Activated naive CD4-positive, alpha-beta T cell treated with anti-CD3 and anti-CD28 coated beads, Interleukin-2, amount 10 ng/mL, durations not matched to agents 7 days and 5 days (primary cell): ENCODE measurements around the gene SPATS2.
"Not testable (repeated sequence)": the region's sequence is repeated elsewhere in the genome, so short reads cannot be mapped to it uniquely, and the experiment has no call there.

Experiments
- CTCF ChIA-PET: fragments of 350-600 bp; sonication (Branson Sonifier 250); formaldehyde crosslinking; loops from one replicate; lab custom pipeline; 2021; ENCODE audit warnings: antibody characterized with exemption; lab: Charles Lee
- DNase-seq: peaks from one replicate; pipeline ENCODE4 v3.0.0-alpha.2; 2020
- H3K27ac Mint-ChIP-seq: one replicate; pipeline ENCODE4 v1.8.0; 2021; ENCODE audit warnings: mild to moderate bottlenecking, moderate library complexity, mixed read lengths
- H3K27me3 Mint-ChIP-seq: one replicate; pipeline ENCODE4 v1.8.0; 2021; ENCODE audit warnings: mild to moderate bottlenecking, mixed read lengths
- H3K36me3 Mint-ChIP-seq: one replicate; pipeline ENCODE4 v1.8.0; 2021; ENCODE audit warnings: mixed read lengths
- H3K4me1 Mint-ChIP-seq: one replicate; pipeline ENCODE4 v1.8.0; 2021; ENCODE audit warnings: mixed read lengths
- H3K4me3 Mint-ChIP-seq: one replicate; pipeline ENCODE4 v1.8.0; 2021; ENCODE audit warnings: mild to moderate bottlenecking, moderate library complexity, mixed read lengths
- H3K9me3 Mint-ChIP-seq: one replicate; pipeline ENCODE4 v1.8.0; 2021; ENCODE audit warnings: mixed read lengths

The SPATS2 gene

GRCh38 chr12:49414364-49414763 lies 47.1 kb downstream of the SPATS2 start:
- Mint-ChIP-seq H3K4me3 (no peak overlapping the region), H3K36me3 (no peaks in the 10 kb centered on the region), H3K27ac (no peak overlapping the region), H3K27me3 (no peaks in the 10 kb centered on the region), H3K9me3 (no peaks in the 10 kb centered on the region), H3K4me1 (no peaks in the 10 kb centered on the region)
- CTCF ChIA-PET, result no interaction called here
- no peak for DNase-seq

GRCh38 chr12:49415521-49415970 lies 48.3 kb downstream of the SPATS2 start:
- Mint-ChIP-seq H3K27me3 (no peaks in the 10 kb centered on the region), H3K9me3 (no peaks in the 10 kb centered on the region), H3K4me3 (no peak overlapping the region), H3K4me1 (no peaks in the 10 kb centered on the region), H3K27ac (no peak overlapping the region), H3K36me3 (no peaks in the 10 kb centered on the region)
- no peak for DNase-seq
- CTCF ChIA-PET, result no interaction called here

- H3K36me3 Mint-ChIP-seq, result no peaks in the 10 kb centered on the region
- DNase-seq, result no peak
- no peaks in the 10 kb centered on the region for H3K4me1 Mint-ChIP-seq
- H3K27me3 Mint-ChIP-seq, result no peaks in the 10 kb centered on the region
- no peak overlapping the region for H3K27ac Mint-ChIP-seq
- CTCF ChIA-PET, result no interaction called here
- no peak overlapping the region for H3K4me3 Mint-ChIP-seq
- H3K9me3 Mint-ChIP-seq, result no peaks in the 10 kb centered on the region
These were observed 49.6 kb downstream of the SPATS2 start for GRCh38 chr12:49416892-49417291.

- CTCF ChIA-PET, result no interaction called here
- H3K4me3 Mint-ChIP-seq, result no peak overlapping the region
- no peak for DNase-seq
- no peak overlapping the region for H3K27ac Mint-ChIP-seq
- no peaks in the 10 kb centered on the region for H3K9me3 Mint-ChIP-seq
- no peaks in the 10 kb centered on the region for H3K27me3 Mint-ChIP-seq
- no peaks in the 10 kb centered on the region for H3K4me1 Mint-ChIP-seq
- H3K36me3 Mint-ChIP-seq, result no peaks in the 10 kb centered on the region
These were observed 50.3 kb downstream of the SPATS2 start for GRCh38 chr12:49417558-49417957.

GRCh38 chr12:49420556-49420955 lies 53.3 kb downstream of the SPATS2 start:
- no peak overlapping the region for H3K27ac Mint-ChIP-seq
- H3K27me3 Mint-ChIP-seq, result no peaks in the 10 kb centered on the region
- no peaks in the 10 kb centered on the region for H3K9me3 Mint-ChIP-seq
- CTCF ChIA-PET, result interaction anchor here (1.6 kb wide), 1 partner anchor 24 kb away, joined by 3 read pairs; no protein-coding TSS in a partner anchor
- H3K4me3 Mint-ChIP-seq, result no peak overlapping the region
- no peaks in the 10 kb centered on the region for H3K4me1 Mint-ChIP-seq
- H3K36me3 Mint-ChIP-seq, result no peaks in the 10 kb centered on the region
- DNase-seq, result no peak

GRCh38 chr12:49422114-49422513 lies 54.9 kb downstream of the SPATS2 start:
- DNase-seq, result no peak
- H3K4me3 Mint-ChIP-seq, result no peak overlapping the region

GRCh38 chr12:49428793-49429192 lies 61.5 kb downstream of the SPATS2 start:
- H3K9me3 Mint-ChIP-seq, result no peaks in the 10 kb centered on the region
- CTCF ChIA-PET, result no interaction called here
- no peaks in the 10 kb centered on the region for H3K4me1 Mint-ChIP-seq
- H3K27me3 Mint-ChIP-seq, result no peaks in the 10 kb centered on the region
- H3K27ac Mint-ChIP-seq, result no peak overlapping the region
- DNase-seq, result no peak
- no peak overlapping the region for H3K4me3 Mint-ChIP-seq
- peaks cover 3% of the 10 kb centered on the region for H3K36me3 Mint-ChIP-seq

More at GRCh38 chr12:49422114-49422513, 54.9 kb downstream of the SPATS2 start:
- Mint-ChIP-seq H3K27ac (peak overlapping the region; percentile 25), H3K9me3 (no peaks in the 10 kb centered on the region), H3K4me1 (no peaks in the 10 kb centered on the region), H3K36me3 (peaks cover 3% of the 10 kb centered on the region), H3K27me3 (no peaks in the 10 kb centered on the region)
- CTCF ChIA-PET, result interaction anchor here (1.6 kb wide), 1 partner anchor 22 kb away, joined by 3 read pairs; no protein-coding TSS in a partner anchor

- Mint-ChIP-seq H3K4me3 (no peak overlapping the region), H3K27ac (no peak overlapping the region), H3K27me3 (no peaks in the 10 kb centered on the region), H3K36me3 (no peaks in the 10 kb centered on the region), H3K9me3 (no peaks in the 10 kb centered on the region), H3K4me1 (no peaks in the 10 kb centered on the region)
- DNase-seq, result no peak
- CTCF ChIA-PET, result no interaction called here
These were observed 65.4 kb downstream of the SPATS2 start for GRCh38 chr12:49432616-49433015.

GRCh38 chr12:49436799-49437198 lies 69.5 kb downstream of the SPATS2 start:
- H3K36me3 Mint-ChIP-seq, H3K27me3 Mint-ChIP-seq, CTCF ChIA-PET, H3K9me3 Mint-ChIP-seq, H3K4me1 Mint-ChIP-seq, H3K27ac Mint-ChIP-seq, DNase-seq, H3K4me3 Mint-ChIP-seq: not testable (repeated sequence)

GRCh38 chr12:49439042-49439441 lies 71.8 kb downstream of the SPATS2 start:
- Mint-ChIP-seq H3K36me3 (peaks cover 2% of the 10 kb centered on the region), H3K27me3 (no peaks in the 10 kb centered on the region), H3K4me3 (no peak overlapping the region), H3K9me3 (no peaks in the 10 kb centered on the region), H3K27ac (no peak overlapping the region), H3K4me1 (no peaks in the 10 kb centered on the region)
- no peak for DNase-seq
- CTCF ChIA-PET, result interaction anchor here (1.6 kb wide), 1 partner anchor 81 kb away, joined by 3 read pairs; no protein-coding TSS in a partner anchor

GRCh38 chr12:49440035-49440434 lies 72.8 kb downstream of the SPATS2 start:
- CTCF ChIA-PET, result no interaction called here
- Mint-ChIP-seq H3K27me3 (no peaks in the 10 kb centered on the region), H3K9me3 (no peaks in the 10 kb centered on the region), H3K36me3 (peaks cover 2% of the 10 kb centered on the region), H3K4me1 (no peaks in the 10 kb centered on the region), H3K27ac (no peak overlapping the region), H3K4me3 (no peak overlapping the region)
- DNase-seq, result no peak

GRCh38 chr12:49442915-49443314 lies 75.7 kb downstream of the SPATS2 start:
- H3K9me3 Mint-ChIP-seq, result no peaks in the 10 kb centered on the region
- CTCF ChIA-PET, result interaction anchor here (0.7 to 1.3 kb wide), 5 partner anchors 9 to 76 kb away, joined by 3 read pairs; no protein-coding TSS in a partner anchor

GRCh38 chr12:49446571-49446970 lies 79.3 kb downstream of the SPATS2 start:
- H3K27ac Mint-ChIP-seq, result no peak overlapping the region
- peaks cover 7% of the 10 kb centered on the region for H3K36me3 Mint-ChIP-seq
- DNase-seq, result no peak
- H3K4me1 Mint-ChIP-seq, result peaks cover 4% of the 10 kb centered on the region
- peaks cover 2% of the 10 kb centered on the region for H3K9me3 Mint-ChIP-seq
- CTCF ChIA-PET, result interaction anchor here (0.6 kb wide), 1 partner anchor 10 kb away, joined by 3 read pairs; no protein-coding TSS in a partner anchor
- no peaks in the 10 kb centered on the region for H3K27me3 Mint-ChIP-seq
- H3K4me3 Mint-ChIP-seq, result no peak overlapping the region

More at GRCh38 chr12:49442915-49443314, 75.7 kb downstream of the SPATS2 start:
- no peak overlapping the region for H3K4me3 Mint-ChIP-seq
- no peak for DNase-seq
- H3K4me1 Mint-ChIP-seq, result no peaks in the 10 kb centered on the region
- no peaks in the 10 kb centered on the region for H3K27me3 Mint-ChIP-seq
- peaks cover 5% of the 10 kb centered on the region for H3K36me3 Mint-ChIP-seq
- no peak overlapping the region for H3K27ac Mint-ChIP-seq

- Mint-ChIP-seq H3K4me1 (peaks cover 13% of the 10 kb centered on the region), H3K36me3 (peaks cover 6% of the 10 kb centered on the region), H3K27ac (no peak overlapping the region), H3K4me3 (no peak overlapping the region), H3K9me3 (peaks cover 2% of the 10 kb centered on the region), H3K27me3 (no peaks in the 10 kb centered on the region)
- no peak for DNase-seq
- CTCF ChIA-PET, result no interaction called here
These were observed 81.6 kb downstream of the SPATS2 start for GRCh38 chr12:49448858-49449257.

- H3K4me3 Mint-ChIP-seq, result no peak overlapping the region
- CTCF ChIA-PET, result interaction anchor here (0.7 to 1.0 kb wide), 2 partner anchors 9 to 17 kb away, joined by 3 read pairs; no protein-coding TSS in a partner anchor
- peak overlapping the region; percentile 65 for H3K27ac Mint-ChIP-seq
- peaks cover 2% of the 10 kb centered on the region for H3K9me3 Mint-ChIP-seq
- peaks cover 13% of the 10 kb centered on the region for H3K4me1 Mint-ChIP-seq
- H3K27me3 Mint-ChIP-seq, result no peaks in the 10 kb centered on the region
- H3K36me3 Mint-ChIP-seq, result peaks cover 4% of the 10 kb centered on the region
- DNase-seq, result no peak
These were observed 84.4 kb downstream of the SPATS2 start for GRCh38 chr12:49451468-49452259.
